ENCODE results near the gene WWP2. TPM values are rescaled to one million over a fixed set of nuclear protein-coding genes. Genes with fewer than 3 reads are reported as not detected.
"Not testable (repeated sequence)": the region's sequence is repeated elsewhere in the genome, so short reads cannot be mapped to it uniquely, and the experiment has no call there.

Gene WWP2
- total RNA-seq, 2 experiments from 2014 or later = 60.6 to 61.5 TPM

DNA sequence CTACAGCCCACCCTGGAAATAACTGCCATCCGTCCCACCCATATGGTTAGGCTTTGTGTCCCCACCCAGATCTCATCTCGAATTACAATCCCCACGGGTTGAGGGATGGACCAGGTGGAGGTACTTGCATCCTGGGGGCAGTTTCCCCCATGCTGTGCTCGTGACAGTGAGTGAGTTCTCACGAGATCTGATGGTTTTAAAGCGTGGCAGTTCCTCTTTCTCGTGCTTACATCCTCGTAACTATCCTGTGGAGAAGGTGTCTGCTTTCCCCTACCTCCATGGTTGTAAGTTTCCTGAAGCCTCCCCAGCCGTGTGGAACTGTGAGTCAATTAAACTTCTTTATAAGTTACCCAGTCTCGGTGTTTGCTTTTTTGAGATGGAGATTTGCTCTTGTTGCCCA is 206.0 kb downstream of the WWP2 start:
- H3K9me3 Mint-ChIP-seq; H3K4me3 Mint-ChIP-seq; H3K27me3 Mint-ChIP-seq; DNase-seq; H3K4me1 Mint-ChIP-seq; ATAC-seq (ENCODE audit: low read depth); POLR2A ChIA-PET; H3K36me3 Mint-ChIP-seq; H3K27ac Mint-ChIP-seq: not testable (repeated sequence)

DNA sequence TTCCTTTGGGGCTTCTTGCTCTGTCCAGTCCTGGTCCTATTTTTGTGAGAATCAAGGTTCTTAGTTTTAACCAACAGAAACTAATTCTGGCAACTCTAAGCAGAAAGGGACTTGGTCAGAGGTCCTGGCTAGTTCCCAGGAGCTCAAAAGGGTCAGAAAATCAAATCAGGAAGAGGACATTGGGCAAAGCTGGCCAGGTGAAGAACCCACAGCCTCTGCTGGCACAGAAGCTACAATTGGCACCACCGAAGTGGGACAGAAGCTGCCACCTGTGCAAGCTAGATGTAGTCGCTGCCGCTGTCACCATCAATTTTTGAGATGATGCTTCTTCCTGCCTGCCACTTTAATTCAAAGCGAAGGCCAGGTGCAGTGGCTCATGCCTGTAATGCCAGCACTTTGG is 207.5 kb downstream of the WWP2 start:
- POLR2A ChIA-PET; H3K4me1 Mint-ChIP-seq; H3K9me3 Mint-ChIP-seq; H3K36me3 Mint-ChIP-seq; H3K27me3 Mint-ChIP-seq; H3K27ac Mint-ChIP-seq; ATAC-seq (ENCODE audit: low read depth); H3K4me3 Mint-ChIP-seq; DNase-seq: not testable (repeated sequence)

- not testable (repeated sequence) for ATAC-seq (ENCODE audit: low read depth); H3K36me3 Mint-ChIP-seq; H3K27ac Mint-ChIP-seq; H3K4me3 Mint-ChIP-seq; DNase-seq; H3K4me1 Mint-ChIP-seq; H3K27me3 Mint-ChIP-seq; H3K9me3 Mint-ChIP-seq
- POLR2A ChIA-PET = interaction anchor here (0.7 kb wide), 1 partner anchor 439 kb away, joined by 5 read pairs; no protein-coding TSS in a partner anchor
Measured at GRCh38 chr16:69972120-69972519, 210.0 kb downstream of the WWP2 start.

DNA sequence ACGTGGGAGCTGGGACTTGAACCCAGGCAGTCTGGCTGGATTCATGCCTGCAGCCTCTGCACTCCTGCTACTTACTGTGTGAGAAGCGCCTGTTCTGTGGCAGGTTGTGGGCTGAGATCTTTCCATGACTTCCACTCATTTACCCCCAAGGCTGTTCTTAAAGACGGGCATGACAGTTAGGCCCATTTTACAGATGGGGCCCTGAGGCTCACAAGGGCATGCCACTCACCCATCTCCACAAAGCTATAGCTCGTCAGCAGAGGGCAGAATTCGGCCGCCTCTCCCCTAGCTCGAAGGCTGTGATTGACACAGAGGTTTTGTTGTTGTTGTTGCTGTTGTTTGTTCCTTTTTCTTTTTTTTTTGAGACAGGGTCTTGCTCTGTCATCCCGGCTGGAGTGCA is 210.8 kb downstream of the WWP2 start:
- H3K36me3 Mint-ChIP-seq; H3K27ac Mint-ChIP-seq; ATAC-seq (ENCODE audit: low read depth); H3K4me3 Mint-ChIP-seq; DNase-seq; H3K27me3 Mint-ChIP-seq; H3K4me1 Mint-ChIP-seq; H3K9me3 Mint-ChIP-seq: not testable (repeated sequence)
- POLR2A ChIA-PET = interaction anchor here (0.7 kb wide), 1 partner anchor 439 kb away, joined by 5 read pairs; no protein-coding TSS in a partner anchor

DNA sequence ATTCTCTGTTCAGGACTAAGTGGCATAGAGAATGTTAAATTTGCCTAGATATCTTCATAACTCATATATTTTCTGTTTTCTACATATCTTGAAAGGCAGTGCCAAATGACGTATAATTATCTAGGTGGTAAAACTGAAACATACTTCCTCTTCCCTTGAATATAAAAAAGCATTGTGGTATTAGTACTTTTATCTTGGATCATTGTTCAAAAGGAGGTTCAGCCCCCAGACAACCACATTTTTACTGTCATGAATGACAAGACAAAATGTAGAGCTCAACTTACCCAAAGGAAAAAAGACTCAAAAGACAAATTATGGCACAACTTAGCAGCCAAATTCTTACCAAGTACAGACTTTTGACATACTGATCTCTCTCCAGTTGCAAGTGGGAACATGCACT is 223.1 kb downstream of the WWP2 start:
- POLR2A ChIA-PET = interaction anchor here (0.6 kb wide), 1 partner anchor 258 kb away, joined by 4 read pairs; no protein-coding TSS in a partner anchor
- H3K27me3 Mint-ChIP-seq; H3K36me3 Mint-ChIP-seq; ATAC-seq (ENCODE audit: low read depth); H3K27ac Mint-ChIP-seq; H3K9me3 Mint-ChIP-seq; H3K4me3 Mint-ChIP-seq; DNase-seq; H3K4me1 Mint-ChIP-seq: not testable (repeated sequence)

Small RNA genes lying within 50 kb of the gene (microRNA-seq; reads per million reads assigned to microRNA genes)
- gene MIR140 = 8,521 reads per million, percentile 94 among the genes with 10 or more reads in this experiment

Other genes with a start within 250 kb of the WWP2 start
- 10 to 100 TPM; 21.7 to 24.8 TPM for gene NFAT5, start 196.4 kb upstream of the WWP2 start, total RNA-seq
- 10 to 100 TPM; 12.1 to 14.5 TPM for gene NQO1, start 35.8 kb upstream of the WWP2 start, total RNA-seq
- 10 to 100 TPM; 54.5 to 59.0 TPM for gene NOB1, start 7.4 kb upstream of the WWP2 start, total RNA-seq
- gene CLEC18A, start 189.0 kb downstream of the WWP2 start, total RNA-seq = under 1 TPM; 0.68 to 0.91 TPM

All from activated naive CD8-positive, alpha-beta T cell treated with anti-CD3 and anti-CD28 coated beads, Interleukin-2, amount 10 ng/mL, durations not matched to agents 7 days and 5 days (primary cell).